22Rv1 (cell line): ENCODE results near the gene DENND1C.

Experiments used
- CTCF ChIP-seq: fragments of 450-650 bp; IDR thresholded peaks from 2 replicates; pipeline ENCODE4 v1.5.1; 2017; ENCODE audit warnings: mild to moderate bottlenecking
- ZFX ChIP-seq: fragments of 450-650 bp; IDR thresholded peaks from 2 replicates; pipeline ENCODE4 v1.6.1; 2017; ENCODE audit warnings: antibody characterized with exemption, borderline replicate concordance

GRCh38 chr19:6476896-6477431 lies 4.6 kb downstream of the DENND1C start:
- no peak for TF ChIP-seq CTCF
- no peak for TF ChIP-seq ZFX
